GM12875 (cell line): ENCODE data around the gene ATG9B.

Experiments used
- H3K4me3 ChIP-seq: one replicate; pipeline ENCODE4 v1.5.1; 2011; ENCODE audit warnings: low read depth, low read length, control low read depth
- TF ChIP-seq, protein P1 (sequence below): IDR thresholded peaks from 2 replicates; pipeline ENCODE4 v1.5.1; 2011; ENCODE audit warnings: low read depth, mild to moderate bottlenecking, control low read depth, inconsistent platforms, low read length, moderate library complexity, borderline replicate concordance; ENCODE audit not compliant: insufficient read depth

Gene ATG9B

DNA sequence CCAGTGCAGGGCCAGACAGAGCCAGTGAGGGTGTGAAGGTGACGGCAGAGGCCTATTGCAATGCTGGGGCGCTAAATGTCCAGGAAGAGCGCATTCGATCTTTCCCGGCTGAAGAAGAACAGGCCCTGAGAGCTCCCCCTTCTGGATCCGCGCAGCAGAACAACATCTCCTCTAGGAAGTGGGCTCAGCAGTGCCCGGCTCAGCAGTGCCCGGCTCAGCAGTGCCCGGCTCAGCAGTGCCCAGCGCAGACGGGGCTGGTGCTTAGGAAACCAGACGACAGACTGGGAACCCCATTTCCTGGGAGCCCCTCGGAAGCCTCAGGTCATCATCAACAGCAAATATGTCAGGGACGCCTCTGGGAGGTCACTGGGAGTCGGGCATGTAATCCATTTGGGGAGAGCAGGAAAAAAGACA is 38.2 kb downstream of the ATG9B start:
- no peak overlapping the region for H3K4me3 ChIP-seq
- TF ChIP-seq, protein P1, sequence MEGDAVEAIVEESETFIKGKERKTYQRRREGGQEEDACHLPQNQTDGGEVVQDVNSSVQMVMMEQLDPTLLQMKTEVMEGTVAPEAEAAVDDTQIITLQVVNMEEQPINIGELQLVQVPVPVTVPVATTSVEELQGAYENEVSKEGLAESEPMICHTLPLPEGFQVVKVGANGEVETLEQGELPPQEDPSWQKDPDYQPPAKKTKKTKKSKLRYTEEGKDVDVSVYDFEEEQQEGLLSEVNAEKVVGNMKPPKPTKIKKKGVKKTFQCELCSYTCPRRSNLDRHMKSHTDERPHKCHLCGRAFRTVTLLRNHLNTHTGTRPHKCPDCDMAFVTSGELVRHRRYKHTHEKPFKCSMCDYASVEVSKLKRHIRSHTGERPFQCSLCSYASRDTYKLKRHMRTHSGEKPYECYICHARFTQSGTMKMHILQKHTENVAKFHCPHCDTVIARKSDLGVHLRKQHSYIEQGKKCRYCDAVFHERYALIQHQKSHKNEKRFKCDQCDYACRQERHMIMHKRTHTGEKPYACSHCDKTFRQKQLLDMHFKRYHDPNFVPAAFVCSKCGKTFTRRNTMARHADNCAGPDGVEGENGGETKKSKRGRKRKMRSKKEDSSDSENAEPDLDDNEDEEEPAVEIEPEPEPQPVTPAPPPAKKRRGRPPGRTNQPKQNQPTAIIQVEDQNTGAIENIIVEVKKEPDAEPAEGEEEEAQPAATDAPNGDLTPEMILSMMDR = peak; percentile 79

DNA sequence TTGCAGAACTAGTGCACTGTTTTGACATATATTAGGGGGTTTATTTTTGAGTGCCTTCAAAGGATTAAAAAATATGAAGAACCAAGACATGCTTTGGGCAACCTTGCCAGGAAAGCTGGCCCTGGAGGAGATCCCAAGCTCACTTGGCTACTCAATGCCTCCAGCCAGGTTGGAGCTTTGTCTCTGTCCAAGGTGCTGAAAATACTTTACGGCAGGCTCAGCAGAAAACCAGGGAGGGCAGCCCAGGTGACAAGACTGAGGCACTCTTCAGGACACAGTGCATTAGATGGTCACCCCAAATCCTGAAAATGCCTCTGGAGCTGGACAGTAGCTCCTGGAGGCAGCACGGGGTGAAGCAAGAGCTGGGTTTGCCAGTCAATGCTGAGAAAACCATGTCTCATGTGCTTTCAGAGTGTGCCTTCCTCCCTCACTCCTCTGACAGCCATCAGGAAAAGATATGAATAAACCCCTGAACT is 40.4 kb downstream of the ATG9B start:
- H3K4me3 ChIP-seq = no peak overlapping the region
- TF ChIP-seq, protein P1 = no peak

DNA sequence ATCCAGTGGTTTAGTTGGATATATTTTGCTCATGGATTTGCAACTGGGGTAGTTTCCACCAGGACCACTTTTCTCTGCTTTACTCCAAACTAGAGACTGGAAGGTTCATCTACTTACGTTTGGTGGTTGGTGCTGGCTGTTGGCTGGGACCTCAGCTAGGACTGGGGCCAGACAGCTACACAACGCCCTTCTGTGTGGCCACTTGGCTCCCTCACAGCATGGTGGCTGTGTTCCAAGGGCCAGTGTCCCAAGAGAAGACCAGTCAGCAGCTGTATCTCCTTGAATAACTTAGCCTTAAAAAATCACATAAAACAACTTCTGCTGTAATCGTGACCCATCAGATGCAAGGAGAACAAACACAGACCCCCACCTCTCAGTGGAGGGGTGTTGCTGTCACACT is 41.9 kb downstream of the ATG9B start:
- H3K4me3 ChIP-seq = no peak overlapping the region
- TF ChIP-seq, protein P1 = no peak

DNA sequence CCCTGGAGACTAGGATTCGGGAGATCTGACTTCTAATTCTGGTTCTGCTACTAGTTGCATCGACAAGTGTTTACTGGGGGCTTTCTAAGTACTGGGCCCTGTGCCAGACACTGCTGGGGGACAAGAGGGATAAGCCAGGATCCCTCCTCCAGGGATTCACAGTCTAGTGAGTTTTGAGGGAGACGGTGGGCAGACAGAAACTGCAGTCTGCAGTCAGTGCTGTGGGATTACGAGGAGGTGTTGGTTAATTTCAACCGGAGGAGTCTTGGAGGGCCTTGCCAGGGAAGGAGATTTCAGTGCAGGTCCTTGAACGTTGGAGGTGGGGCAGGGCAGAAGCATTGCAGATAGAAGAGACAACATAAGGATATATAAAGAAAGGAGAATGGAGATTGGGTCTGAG is 42.6 kb downstream of the ATG9B start:
- TF ChIP-seq, protein P1 = no peak
- no peak overlapping the region for H3K4me3 ChIP-seq

DNA sequence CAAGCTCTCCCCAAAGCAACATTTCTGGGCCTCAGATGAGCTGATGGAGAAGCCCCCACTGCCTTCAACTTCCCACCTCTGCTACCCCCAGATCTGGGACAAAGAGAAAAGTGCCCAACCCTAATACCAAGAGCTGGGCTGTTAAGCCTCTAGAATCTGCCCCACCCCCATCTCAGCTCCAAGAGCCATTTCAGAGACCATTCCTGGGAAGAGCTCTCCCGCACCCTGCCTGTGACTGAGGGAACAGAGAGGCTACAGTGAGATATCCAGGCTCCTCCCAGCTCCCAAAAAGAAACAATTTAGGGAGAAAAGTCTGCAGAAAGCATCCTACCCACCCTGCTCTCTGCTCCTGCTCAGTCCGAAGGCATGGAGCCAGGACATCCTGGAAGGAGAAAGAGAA is 43.6 kb downstream of the ATG9B start:
- H3K4me3 ChIP-seq = no peak overlapping the region
- TF ChIP-seq, protein P1 = no peak

DNA sequence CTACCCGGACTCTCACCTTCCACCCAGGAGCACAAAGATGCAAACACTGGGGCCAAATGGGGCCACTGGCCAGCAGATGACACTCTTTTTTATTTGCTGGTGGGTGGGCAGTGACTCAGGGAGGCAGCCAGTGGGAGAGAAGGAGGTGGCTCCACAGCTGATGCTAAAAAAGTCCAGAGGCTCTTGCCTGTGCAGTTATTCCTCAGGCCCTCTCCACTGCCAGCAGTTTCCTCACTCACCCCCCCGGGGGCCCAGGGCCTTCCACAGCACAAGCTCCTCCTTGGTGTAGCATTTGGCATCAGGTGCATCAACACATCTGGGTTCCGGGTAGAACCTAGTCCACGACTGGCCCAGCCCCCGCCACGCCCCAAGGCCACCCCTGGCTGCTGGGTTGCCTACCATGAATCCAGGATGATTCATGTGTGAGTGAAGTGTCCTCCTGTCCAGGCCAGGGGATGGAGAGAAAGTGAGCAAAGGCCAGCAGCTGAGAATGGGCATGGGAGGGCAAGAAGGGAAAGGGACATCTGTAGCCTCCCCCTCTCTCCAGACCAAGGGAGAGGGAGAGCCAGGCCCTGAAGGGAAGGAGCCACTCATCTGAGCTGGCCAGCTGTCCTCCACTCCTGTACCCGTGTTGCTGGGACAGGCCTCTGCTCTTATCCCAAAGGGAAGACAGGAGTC is 44.4 kb downstream of the ATG9B start:
- TF ChIP-seq, protein P1 = no peak
- no peak overlapping the region for H3K4me3 ChIP-seq

DNA sequence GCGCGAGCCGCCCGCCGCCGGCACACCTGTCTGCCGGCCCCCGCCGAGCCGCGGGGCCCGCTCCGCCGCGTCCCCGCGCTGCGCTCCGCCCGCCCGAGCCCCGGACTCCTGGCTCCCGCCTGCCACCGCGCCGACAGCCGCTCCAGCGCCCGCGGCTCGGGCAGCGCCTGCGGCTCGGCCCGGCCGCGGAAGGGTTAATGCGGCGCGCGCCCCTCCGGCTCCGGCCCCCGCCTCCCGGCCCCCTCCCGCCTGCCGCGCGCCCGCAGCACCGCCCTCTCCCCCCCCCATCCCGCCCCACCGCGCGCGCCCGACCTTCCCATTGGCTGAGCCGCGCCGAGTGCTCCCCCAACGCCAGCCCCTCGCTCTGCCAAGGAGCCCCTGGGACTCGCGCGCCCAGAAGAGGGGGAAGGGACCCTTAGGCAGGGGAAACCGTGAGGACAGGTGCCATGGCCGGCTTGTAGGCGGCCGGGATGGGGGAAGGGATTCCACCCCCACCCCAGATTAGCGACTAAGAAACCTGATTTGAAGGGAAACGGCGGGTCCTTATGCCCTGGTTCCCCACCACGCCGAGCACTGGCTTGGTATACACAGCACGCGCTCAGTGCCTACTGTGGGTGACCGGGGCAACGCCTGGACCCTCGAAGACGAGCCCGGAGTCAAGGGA is 46.0 kb downstream of the ATG9B start, which contains the start of gene KCNH2:
Gene KCNH2 (minus strand): TSS at position 196 of the 664 bp plus-strand sequence. CDS start 408 bp downstream, outside the sequence.
- TF ChIP-seq, protein P1 = no peak
- peak within 1 kb of the TSS; percentile 1 for H3K4me3 ChIP-seq
